Lower lobe of right lung (tissue), 2 donors: ENCODE measurements around the gene RAET1L. TPM values are rescaled to one million over a fixed set of nuclear protein-coding genes. Genes with fewer than 3 reads are reported as not detected.
"Not testable (repeated sequence)": the region's sequence is repeated elsewhere in the genome, so short reads cannot be mapped to it uniquely, and the experiment has no call there.

ENCODE experiments used
- ATAC-seq, 2 donors: fragments of 200-7000 bp; cut with Tn5 transposase; one replicate each; pipeline ENCODE4 v1.9.1; 2020 to 2022; ENCODE audit warnings: mild to moderate bottlenecking in 2 of 2, moderate library complexity in 2 of 2
- DNase-seq: peaks from one replicate; pipeline ENCODE4 v3.0.0-alpha.2; 2020
- H3K27ac ChIP-seq: fragments of 200-600 bp; one replicate; pipeline ENCODE4 v1.8.0; 2022
- H3K27me3 ChIP-seq: fragments of 200-600 bp; one replicate; pipeline ENCODE4 v1.8.0; 2022; ENCODE audit warnings: low read depth
- H3K36me3 ChIP-seq: fragments of 200-600 bp; one replicate; pipeline ENCODE4 v1.8.0; 2022; ENCODE audit warnings: mild to moderate bottlenecking
- H3K4me1 ChIP-seq: fragments of 200-600 bp; one replicate; pipeline ENCODE4 v1.8.0; 2022
- H3K4me3 ChIP-seq: fragments of 200-600 bp; one replicate; pipeline ENCODE4 v1.8.0; 2022; ENCODE audit warnings: mild to moderate bottlenecking
- H3K9me3 ChIP-seq: fragments of 200-600 bp; one replicate; pipeline ENCODE4 v1.8.0; 2022
- intact Hi-C: fragments of 100-400 bp; cut with DNase I; formaldehyde crosslinking; loops from one replicate; pipeline ENCODE4 v1.11.0; 2022
- long read RNA-seq: library from polyadenylated mRNA; unstranded; transcript quantifications from one replicate; pipeline ENCODE4 v2.0.0, GENCODE V29; 2021
- total RNA-seq: library from RNA; stranded (reverse); fragmentation: NEBNext Ultra II Directional; extraction: Animal tissue kit (Norgen Biotek cat#: 25700); gene quantifications from one replicate; pipeline ENCODE4 v1.2.1, GENCODE V29; 2021
- TF ChIP-seq, protein P1 (sequence below): fragments of 200-600 bp; IDR thresholded peaks from one replicate; pipeline ENCODE4 v1.8.0; 2022; ENCODE audit warnings: antibody characterized with exemption, mild to moderate bottlenecking
- donor health status: DM: no; HTN: yes; CAD: no; lungs with severe emphysema.

RAET1L gene, protein sequence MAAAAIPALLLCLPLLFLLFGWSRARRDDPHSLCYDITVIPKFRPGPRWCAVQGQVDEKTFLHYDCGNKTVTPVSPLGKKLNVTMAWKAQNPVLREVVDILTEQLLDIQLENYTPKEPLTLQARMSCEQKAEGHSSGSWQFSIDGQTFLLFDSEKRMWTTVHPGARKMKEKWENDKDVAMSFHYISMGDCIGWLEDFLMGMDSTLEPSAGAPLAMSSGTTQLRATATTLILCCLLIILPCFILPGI
- total RNA-seq = not detected
- long read RNA-seq = 0 reads

DNA sequence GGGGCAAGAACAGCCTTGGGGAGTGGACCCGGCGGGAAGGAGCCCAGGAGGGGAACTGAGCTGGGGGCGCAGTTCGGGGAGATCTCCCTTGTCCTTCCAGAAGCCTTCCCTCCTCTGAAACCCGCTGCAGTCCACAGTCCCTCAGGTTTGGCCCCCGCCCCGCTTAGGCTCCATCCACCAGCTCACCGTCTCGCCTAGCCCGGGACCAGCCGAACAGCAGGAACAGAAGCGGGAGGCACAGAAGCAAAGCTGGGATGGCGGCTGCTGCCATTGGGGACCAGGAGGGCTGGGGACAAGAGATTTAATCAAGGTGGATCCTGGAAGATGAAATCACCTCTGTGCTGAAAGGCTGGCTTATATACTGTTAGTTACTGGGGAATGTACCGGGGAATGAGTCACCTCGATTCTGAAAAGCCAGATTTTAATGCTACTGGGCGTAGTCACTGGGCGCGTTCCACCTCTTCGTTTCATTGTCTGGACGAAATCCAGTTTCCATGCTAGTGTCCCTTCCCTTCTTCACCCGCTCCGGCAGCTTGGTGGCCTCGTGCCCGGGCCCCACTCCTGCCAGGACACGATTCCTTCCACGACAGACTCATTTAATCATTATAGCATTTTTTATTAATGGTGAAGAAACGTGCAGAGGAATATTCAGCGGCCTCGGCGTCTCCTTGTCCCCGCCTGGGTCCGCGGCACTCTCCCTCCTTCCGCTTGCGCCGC lies at the start of gene RAET1L:
TSS of gene RAET1L (minus strand) at position 332 of the 717 bp plus-strand sequence. CDS start at position 271, 61 bp downstream.
- no peak for DNase-seq
- intact Hi-C loops = no loop called here
- H3K4me3 ChIP-seq = peak within 1 kb of the TSS; percentile 46
- H3K27ac ChIP-seq = no peak within 1 kb of the TSS
- TF ChIP-seq, protein P1, sequence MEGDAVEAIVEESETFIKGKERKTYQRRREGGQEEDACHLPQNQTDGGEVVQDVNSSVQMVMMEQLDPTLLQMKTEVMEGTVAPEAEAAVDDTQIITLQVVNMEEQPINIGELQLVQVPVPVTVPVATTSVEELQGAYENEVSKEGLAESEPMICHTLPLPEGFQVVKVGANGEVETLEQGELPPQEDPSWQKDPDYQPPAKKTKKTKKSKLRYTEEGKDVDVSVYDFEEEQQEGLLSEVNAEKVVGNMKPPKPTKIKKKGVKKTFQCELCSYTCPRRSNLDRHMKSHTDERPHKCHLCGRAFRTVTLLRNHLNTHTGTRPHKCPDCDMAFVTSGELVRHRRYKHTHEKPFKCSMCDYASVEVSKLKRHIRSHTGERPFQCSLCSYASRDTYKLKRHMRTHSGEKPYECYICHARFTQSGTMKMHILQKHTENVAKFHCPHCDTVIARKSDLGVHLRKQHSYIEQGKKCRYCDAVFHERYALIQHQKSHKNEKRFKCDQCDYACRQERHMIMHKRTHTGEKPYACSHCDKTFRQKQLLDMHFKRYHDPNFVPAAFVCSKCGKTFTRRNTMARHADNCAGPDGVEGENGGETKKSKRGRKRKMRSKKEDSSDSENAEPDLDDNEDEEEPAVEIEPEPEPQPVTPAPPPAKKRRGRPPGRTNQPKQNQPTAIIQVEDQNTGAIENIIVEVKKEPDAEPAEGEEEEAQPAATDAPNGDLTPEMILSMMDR = no peak
- H3K4me1 ChIP-seq = peaks cover 13% of the 10 kb centered on the region
- H3K36me3 ChIP-seq = no peaks in the 10 kb centered on the region
- H3K27me3 ChIP-seq = peaks cover 42% of the 10 kb centered on the region
- ATAC-seq = peak; percentile 56 to 85
- H3K9me3 ChIP-seq = no peaks in the 10 kb centered on the region

DNA sequence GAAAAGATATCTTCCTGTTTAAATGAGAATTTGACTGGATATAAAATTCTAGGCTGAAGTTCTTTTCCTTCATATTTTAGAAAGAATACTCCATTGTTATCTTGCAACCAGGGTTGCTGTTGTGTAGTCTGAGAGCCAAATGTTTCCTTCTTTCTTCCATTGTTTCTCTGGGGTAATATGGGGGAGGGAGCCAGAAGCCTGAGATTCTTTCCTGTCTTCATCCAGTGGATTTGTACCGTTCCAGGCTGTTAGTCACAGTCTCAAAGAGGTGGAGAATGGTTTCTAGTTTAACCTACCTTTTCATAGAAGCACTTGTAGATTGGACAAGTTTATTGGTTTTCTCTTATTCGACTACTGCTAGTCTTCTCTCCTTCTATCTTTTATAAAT lies 49.7 kb upstream of the RAET1L start:
- no peak overlapping the region for H3K4me3 ChIP-seq
- no peaks in the 10 kb centered on the region for H3K36me3 ChIP-seq
- H3K27ac ChIP-seq = no peak overlapping the region
- no peaks in the 10 kb centered on the region for H3K27me3 ChIP-seq
- DNase-seq (no peak), ATAC-seq (no peak)
- TF ChIP-seq, protein P1 = no peak
- H3K4me1 ChIP-seq = peaks cover 7% of the 10 kb centered on the region
- intact Hi-C loops = no loop called here
- H3K9me3 ChIP-seq = no peaks in the 10 kb centered on the region

DNA sequence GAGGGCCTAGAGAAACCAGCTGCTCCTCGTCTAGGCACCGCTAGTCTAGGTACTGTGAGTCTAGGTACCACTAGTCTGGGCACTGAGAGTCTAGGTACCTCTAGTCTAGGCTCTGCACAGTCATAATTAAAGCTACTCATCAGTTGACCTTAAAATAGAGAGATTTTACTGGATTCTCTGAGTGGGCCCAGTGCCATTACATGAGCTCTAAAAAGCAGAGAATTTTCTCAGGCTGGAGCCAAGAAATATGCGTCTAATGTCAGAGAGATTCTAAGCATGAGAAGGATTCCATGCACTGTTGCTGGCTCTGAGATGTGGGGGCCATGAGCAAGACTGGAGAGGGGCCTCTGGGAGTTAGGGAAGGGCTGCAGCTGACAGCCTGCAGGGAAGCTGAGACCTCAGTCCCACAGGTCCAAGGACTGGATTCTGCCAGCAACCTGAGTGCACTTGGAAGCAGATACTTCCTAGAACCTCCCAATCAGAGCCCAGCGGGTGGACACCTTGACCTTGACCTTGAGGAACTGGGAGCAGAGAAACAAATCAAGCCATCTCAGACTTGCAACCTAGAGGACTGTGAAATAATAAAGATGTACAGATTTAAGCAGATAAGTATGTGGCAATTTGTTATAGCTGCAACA lies 49.2 kb upstream of the RAET1L start:
- H3K4me3 ChIP-seq, H3K4me1 ChIP-seq, H3K27me3 ChIP-seq, H3K27ac ChIP-seq, ATAC-seq, H3K36me3 ChIP-seq, H3K9me3 ChIP-seq, DNase-seq, intact Hi-C loops: not testable (repeated sequence)

DNA sequence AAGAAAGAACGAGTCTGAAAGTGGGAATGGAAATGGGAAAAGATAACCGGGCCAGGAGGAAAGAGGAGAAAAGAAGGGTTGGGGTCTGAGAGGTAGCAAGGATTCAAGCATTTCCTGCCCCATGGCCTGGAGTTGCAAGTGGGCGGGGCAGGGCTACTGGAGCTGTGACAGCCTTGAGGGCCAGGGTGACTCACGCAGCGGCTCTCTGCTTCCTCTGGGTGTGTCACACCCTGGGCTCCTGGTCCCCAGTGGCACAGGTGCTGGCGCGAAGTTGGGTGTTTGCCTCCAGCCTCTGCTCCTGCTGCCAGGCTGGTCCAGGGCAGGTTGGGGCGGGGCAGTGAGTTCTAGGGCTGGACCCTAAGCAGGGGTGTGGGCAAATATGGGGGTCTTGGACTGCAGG lies 46.9 kb upstream of the RAET1L start:
- DNase-seq (peak; percentile 92), ATAC-seq (peak; percentile 82 to 84)
- no peaks in the 10 kb centered on the region for H3K36me3 ChIP-seq
- H3K4me3 ChIP-seq = no peak overlapping the region
- intact Hi-C loops = no loop called here
- TF ChIP-seq, protein P1 = no peak
- H3K9me3 ChIP-seq = no peaks in the 10 kb centered on the region
- H3K27me3 ChIP-seq = no peaks in the 10 kb centered on the region
- H3K27ac ChIP-seq = no peak overlapping the region
- peaks cover 16% of the 10 kb centered on the region for H3K4me1 ChIP-seq

DNA sequence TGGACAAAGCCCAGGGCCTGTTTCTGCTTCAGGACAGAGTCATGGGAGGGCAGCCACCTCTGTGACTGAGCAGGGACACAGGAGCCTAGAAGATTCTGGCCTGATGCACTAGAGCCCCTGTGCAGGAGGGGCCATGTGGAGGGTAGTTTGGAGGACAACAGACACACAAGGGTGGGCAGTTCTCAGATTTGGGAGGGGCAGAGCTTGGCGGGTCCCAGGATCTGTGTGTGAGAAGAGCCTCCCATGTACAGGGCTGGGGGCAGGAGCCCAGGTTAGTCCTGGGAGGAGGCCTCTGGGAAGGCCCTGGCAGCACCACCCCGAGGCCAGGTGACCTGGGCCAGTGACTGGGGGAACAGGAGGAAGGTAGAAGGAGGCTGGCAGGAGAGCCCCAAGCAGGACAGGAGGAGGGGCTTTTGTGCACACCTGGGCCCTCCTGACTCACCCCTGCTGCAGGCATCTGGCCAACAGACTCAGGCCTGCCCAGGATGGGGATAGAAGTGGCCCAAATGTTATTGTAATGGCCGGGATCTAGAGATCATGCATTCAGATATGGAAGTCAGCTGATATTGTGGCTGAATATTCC lies 45.0 kb upstream of the RAET1L start:
- ATAC-seq (no peak), DNase-seq (no peak)
- H3K27ac ChIP-seq = no peak overlapping the region
- TF ChIP-seq, protein P1 = no peak
- no peak overlapping the region for H3K4me3 ChIP-seq
- no peaks in the 10 kb centered on the region for H3K27me3 ChIP-seq
- H3K9me3 ChIP-seq = no peaks in the 10 kb centered on the region
- intact Hi-C loops = no loop called here
- H3K36me3 ChIP-seq = no peaks in the 10 kb centered on the region
- peaks cover 16% of the 10 kb centered on the region for H3K4me1 ChIP-seq
